HG03521 (cell line): ENCODE data around the gene SLC22A9.
"Not testable (repeated sequence)": the region's sequence is repeated elsewhere in the genome, so short reads cannot be mapped to it uniquely, and the experiment has no call there.

Experiments used
- ATAC-seq: cut with Tn5 transposase; IDR thresholded peaks from one replicate; pipeline ENCODE4 v1.9.1; 2021; ENCODE audit warnings: mild to moderate bottlenecking, moderate library complexity; ENCODE audit not compliant: unreplicated experiment

Gene SLC22A9

DNA sequence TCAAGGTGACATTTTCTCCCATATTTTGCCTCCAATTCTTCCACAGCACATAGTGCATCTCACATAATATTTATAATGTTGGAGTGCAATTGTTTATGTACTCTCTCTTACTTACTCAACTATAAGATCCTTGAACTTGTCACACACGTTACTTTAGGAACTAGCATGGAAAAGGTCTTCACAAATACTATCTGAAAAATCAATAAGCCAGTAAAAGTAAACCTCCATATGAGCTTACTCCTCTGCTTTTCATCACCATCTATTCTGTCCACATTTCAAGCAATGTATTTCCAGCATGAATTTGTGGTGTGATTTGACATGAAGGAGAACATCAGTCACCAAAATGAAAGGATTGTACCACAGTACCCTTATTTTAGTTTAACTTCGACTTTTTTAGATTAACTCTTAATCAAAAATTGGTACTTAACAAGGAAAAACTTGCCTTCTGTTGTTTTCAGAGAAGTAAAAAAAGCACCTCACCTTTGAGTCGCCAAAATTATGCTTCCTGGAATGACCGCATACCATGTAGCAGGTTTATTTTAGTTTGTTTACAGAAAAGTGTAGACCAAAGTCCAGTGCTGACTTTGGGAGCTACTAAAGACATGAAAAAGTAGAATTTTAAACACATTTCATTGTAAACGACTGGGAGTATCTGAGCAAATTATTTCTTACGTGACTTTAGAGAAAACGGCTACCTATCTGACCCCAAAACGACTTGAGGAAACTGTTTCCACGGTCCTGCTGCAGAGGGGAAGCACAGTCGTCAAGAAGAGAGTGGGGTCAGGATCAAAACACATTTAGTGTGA, at the start of gene SLC22A9:
SLC22A9 (plus strand) TSS at position 621 of the 806 bp plus-strand sequence. CDS start 272 bp downstream, outside the sequence.
- ATAC-seq: no peak

DNA sequence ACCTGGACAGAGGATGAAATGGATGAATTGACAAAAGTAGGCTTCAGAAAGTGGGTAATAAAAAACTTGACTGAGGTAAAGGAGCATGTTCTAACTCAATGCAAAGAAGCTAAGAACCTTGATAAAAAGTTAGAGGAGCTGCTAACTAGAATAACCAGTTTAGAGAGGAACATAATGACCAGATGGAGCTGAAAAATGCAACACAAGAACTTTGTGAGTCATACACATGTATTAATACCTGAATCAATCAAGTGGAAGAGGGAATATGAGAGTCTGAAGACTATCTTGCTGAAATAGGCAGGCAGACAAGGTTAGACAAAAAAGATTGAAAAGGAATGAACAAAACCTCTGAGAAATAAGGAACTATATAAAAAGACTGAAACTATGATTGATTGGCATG, 47.9 kb upstream of the SLC22A9 start:
- no peak for ATAC-seq

DNA sequence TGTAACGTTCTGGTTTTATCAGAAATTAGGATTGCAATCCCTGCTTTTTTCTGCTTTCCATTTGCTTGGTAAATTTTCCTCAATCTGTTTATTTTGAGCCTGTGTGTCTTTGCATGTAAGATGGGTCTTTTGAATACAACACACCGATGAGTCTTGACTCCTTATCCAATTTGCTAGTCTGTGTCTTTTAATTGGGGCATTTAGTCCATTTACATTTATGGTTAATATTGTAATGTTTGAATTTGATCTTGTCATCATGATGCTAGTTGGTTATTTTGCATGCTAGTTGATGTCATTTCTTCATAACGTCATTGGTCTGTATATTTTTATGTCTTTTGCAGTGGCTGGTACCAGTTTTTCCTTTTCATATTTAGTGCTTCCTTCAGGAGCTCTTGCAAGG, 34.5 kb upstream of the SLC22A9 start:
- ATAC-seq: not testable (repeated sequence)

GRCh38 chr11:63337070-63337469, 32.5 kb upstream of the SLC22A9 start:
- ATAC-seq: no peak

DNA sequence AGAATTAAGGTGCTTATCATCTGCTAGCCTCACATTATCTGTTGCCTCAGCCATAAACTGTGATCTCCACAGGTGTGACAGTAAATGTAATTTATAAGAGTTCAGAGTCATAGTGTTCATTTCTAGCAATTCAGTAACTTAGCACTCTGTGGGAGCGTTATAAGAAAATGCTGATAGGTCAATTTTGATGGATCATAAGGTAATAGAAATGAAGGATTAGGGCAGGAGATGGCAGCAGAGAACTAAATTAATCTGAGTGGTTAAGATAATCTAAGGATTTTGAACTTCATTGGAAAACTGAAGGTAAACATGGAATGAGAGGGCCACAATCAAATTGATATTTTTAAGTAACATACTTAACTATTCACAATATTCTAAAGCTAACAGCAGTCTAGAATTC, 26.5 kb upstream of the SLC22A9 start:
- ATAC-seq: no peak

DNA sequence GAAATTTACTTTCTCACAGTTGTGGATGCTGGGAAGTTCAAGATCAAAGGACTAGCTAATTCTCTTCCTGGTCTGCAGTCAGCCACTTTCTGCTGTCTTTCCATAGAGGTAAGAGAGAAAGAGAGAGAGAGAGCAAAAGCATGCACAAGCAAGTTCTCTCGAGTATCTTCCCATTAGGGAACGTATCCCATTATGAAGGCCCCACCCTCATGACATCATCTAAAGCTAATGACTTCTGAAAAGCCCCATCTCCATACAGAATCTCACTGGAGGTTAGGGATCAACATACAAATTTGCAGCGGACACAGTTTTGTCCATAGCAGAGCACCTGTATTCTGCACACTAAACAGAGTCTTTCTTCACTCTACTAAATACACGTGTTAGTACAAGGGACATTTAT, 17.4 kb upstream of the SLC22A9 start:
- no peak for ATAC-seq

DNA sequence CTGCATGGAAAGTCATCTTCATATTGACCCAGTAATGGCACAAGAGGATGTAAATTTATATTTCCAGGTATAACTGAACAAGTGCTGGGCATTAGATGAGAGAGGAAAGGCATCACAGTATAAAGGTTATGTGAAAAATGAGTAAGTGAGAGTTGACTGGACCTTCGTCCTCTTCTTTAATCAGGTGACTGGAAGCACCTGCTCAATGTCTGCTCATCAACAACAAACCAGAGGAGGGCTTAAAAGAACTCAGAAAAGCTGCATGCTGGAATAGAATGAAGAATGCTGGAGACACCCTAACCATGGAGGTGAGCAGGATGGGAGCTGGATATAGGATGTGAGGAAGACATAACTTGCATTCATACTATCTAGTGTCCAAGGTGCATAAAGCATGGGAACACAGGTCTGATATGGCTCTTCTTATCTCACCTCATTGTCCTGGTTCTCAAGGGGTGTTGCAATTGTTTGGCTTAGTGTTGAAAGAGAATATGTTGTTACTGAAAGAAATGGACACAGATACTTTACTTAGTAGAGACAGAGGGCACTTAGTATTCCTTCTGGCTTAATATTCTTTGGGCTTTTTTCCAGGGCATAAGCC, 7.3 kb upstream of the SLC22A9 start:
- ATAC-seq: no peak

GRCh38 chr11:63369971-63370588, 495 bp downstream of the SLC22A9 start:
- ATAC-seq: no peak

DNA sequence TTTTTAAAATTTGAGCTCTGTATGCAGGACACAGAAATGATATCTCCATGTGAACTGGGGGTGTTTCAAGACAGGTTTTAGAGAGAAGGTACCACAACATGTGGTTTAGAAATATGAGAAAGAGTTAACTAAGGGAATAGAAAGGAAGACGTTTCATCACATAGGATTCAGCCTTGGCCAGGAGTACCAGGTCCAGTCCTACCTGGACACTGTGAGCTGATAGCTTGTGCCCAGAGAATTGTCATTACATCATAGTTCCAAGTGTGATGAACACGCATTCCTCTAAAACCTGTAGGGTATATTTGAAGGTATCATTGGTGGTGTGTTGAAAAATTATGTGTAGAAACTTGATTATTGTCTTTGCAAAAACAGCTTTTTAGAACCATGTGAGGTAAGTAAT, 1.8 kb downstream of the SLC22A9 start:
- no peak for ATAC-seq

GRCh38 chr11:63375434-63375833, 5.8 kb downstream of the SLC22A9 start:
- ATAC-seq: no peak

DNA sequence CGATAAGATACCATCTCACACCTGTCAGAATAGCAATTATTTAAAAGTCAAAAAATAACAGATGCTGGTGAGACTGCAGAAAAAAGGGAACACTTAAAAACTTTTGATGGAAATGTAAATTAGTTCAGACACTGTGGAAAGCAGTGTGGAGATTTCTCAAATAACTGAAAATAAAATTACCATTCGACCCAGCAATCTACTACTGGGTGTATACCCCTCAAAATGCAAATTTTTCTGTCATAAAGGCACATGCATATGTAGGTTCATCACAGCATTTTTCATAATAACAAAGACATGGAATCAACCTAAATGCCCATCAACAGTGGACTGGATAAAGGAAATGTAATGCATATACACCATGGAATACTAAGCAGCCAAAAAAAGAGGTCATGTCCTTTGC, 10.5 kb downstream of the SLC22A9 start:
- ATAC-seq: no peak

DNA sequence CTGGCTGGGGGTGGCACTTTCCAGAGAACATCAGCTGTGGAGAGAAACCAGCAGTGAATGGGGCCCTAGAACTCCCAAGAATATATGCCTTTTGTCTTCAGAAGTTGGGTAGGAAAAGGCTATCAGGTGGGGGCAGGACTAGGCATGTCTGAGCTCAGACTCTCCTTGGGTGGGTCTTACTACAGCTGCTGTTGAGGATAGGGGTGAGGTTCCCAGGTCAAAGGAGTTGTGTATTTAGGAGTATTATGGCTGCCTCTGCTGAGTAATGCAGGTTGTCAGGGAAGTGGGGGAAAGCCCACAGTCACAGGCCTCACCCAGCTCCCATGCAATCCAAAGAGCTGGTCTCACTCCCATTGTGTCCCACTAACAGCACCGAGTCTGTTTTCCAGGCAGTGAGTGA, 26.1 kb downstream of the SLC22A9 start:
- ATAC-seq: no peak

DNA sequence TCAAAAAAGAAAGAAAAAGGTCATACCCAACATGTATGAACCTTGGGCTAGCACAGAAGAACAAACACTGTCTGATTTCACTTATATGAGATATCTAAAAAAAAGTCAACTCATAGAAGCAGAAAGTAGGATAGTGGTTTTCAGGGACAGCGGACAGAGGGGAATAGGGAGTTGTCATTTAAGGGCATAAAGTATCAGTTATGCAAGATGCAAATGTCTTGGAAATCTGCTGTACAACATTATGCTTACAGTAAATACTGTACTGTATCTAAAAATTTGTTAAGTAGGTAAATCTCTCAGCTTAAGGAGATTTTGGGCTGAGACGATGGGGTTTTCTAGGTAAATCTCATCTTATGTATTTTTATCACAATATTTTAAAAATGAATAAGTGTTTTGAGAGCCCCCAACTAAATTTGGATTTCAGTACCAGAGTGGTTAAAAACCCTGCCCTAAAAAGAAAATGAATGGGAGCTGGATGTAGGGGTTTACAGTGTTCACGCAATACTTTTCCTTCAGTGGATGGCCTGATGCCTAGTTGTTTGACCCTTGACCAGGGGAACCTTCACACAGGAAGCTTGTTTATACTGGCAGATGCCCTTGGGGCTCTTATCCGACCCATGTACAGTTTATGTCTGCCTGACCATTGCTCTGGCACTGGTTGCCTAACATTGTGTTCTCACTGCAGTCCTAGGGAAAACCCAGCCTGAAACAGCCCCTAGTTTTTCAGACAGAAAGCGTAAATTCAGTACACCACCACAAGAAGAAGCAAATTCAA, 34.8 kb downstream of the SLC22A9 start:
- ATAC-seq: no peak

DNA sequence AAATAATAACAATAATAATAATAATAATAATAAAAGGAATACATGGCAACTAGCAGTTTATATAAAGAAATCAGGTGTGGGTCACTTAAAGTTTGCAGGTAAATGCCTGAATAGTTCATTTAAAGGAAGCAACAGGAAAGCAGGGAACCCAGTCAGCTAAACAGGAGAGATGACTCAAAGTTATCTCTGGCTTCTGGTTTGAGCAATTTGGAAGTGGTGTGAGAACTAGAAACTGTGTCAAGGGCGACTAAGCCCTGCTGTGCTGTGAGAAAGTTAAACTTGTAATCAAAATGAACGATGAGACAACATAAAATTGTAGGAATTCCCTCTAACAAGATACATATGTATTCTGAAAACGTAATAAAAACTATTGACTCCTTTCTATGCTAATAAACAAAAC, 35.5 kb downstream of the SLC22A9 start:
- ATAC-seq: no peak

- ATAC-seq: no peak
Observed at GRCh38 chr11:63406458-63406857, 36.9 kb downstream of the SLC22A9 start.

DNA sequence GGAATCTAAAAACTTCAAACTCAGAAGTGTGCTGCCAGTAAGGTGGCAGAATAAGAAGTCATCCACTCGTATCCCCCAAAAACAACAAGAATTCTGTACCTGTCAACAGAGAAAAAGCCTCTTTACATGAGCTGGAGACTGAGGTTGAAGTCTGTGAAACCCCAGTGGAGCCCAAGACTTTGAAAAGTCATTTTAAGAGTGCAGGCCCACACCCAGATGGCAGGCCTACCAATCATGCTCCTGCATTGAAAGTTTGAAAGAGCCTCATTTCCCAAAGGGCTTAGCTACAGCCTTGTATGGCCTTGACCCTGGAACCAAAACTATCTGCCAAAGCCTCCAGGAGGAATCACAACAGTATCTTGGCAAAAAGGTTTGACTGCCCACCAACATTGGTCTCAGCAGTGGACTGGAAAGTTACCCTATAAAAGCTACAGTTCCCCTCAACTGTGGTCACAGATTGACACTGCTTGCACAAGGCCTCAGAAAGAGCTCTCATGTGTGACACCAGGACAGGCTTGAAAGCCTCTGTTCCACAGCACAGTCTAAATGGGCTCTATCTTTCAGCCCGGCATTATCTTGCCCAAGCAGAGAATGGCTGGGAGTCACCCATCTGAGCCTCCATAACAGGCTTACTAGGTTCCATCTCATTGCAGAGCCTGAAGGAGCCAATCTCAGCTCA, 47.7 kb downstream of the SLC22A9 start:
- no peak for ATAC-seq

- ATAC-seq: no peak
Observed at GRCh38 chr11:63427971-63428508, 58.5 kb downstream of the SLC22A9 start.

- not testable (repeated sequence) for ATAC-seq
Observed at GRCh38 chr11:63430731-63431130, 61.1 kb downstream of the SLC22A9 start.

GRCh38 chr11:63435351-63435750, 65.8 kb downstream of the SLC22A9 start:
- ATAC-seq: not testable (repeated sequence)

DNA sequence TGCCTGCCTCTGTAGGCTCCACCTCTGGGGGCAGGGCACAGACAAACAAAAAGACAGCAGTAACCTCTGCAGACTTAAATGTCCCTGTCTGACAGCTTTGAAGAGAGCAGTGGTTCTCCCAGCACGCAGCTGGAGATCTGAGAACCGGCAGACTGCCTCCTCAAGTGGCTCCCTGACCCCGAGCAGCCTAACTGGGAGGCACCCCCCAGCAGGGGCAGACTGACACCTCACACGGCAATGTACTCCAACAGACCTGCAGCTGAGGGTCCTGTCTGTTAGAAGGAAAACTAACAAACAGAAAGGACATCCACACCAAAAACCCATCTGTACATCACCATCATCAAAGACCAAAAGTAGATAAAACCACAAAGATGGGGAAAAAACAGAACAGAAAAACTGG, 66.2 kb downstream of the SLC22A9 start:
- ATAC-seq: not testable (repeated sequence)
